ENCODE measurements around the gene TMEM259. TPM values are rescaled to one million over a fixed set of nuclear protein-coding genes. Genes with fewer than 3 reads are reported as not detected.
A peak's percentile ranks its signal among the peaks of the same experiment; 100 is the strongest.

The TMEM259 gene
- total RNA-seq, 2 experiments from 2014 or later = 388 to 390 TPM

GRCh38 chr19:994516-994915, 26.4 kb downstream of the TMEM259 start:
- Mint-ChIP-seq H3K9me3 (no peaks in the 10 kb centered on the region), H3K27ac (no peak overlapping the region), H3K4me1 (ENCODE audit: low read depth) (peaks cover 13% of the 10 kb centered on the region), H3K4me3 (no peak overlapping the region), H3K36me3 (ENCODE audit: low read depth) (peaks cover 23% of the 10 kb centered on the region), H3K27me3 (peaks cover 24% of the 10 kb centered on the region)
- no peaks in the 10 kb centered on the region for H3K9me3 ChIP-seq (ENCODE audit: control insufficient read depth in 1 of 2, insufficient read depth in 1 of 2, low read length in 2 of 2)
- H3K4me3 ChIP-seq (ENCODE audit: low read length) = no peak overlapping the region
- POLR2A ChIA-PET = no interaction called here
- CTCF ChIA-PET = no interaction called here
- no peak for ATAC-seq (ENCODE audit: poor library complexity)
- intact Hi-C loops (cut with DNase I, micrococcal nuclease) = no loop called here
- H3K27me3 ChIP-seq (ENCODE audit: control insufficient read depth in 1 of 2, insufficient read depth in 2 of 2, low read length in 2 of 2) = peaks cover 18 to 33% of the 10 kb centered on the region in 2 experiments
- no peak for TF ChIP-seq CTCF (IDR thresholded peaks at IDR 0.05)
- H3K4me1 ChIP-seq (ENCODE audit: insufficient read depth, low read length) = peaks cover 19% of the 10 kb centered on the region
- no peak for DNase-seq
- H3K36me3 ChIP-seq (ENCODE audit: insufficient read depth, low read length) = peaks cover 29% of the 10 kb centered on the region
- no peak overlapping the region for H3K27ac ChIP-seq (ENCODE audit: low read depth in 1 of 2, low read length in 2 of 2)

GRCh38 chr19:993831-994393, 27.0 kb downstream of the TMEM259 start:
- DNase-seq (peak in 1 of 14 experiments; percentile 52), ATAC-seq (ENCODE audit: poor library complexity) (no peak)
- POLR2A ChIA-PET = no interaction called here
- Mint-ChIP-seq H3K4me1 (ENCODE audit: low read depth) (peaks cover 9% of the 10 kb centered on the region), H3K27me3 (peaks cover 18% of the 10 kb centered on the region), H3K36me3 (ENCODE audit: low read depth) (peaks cover 23% of the 10 kb centered on the region), H3K9me3 (no peaks in the 10 kb centered on the region), H3K4me3 (no peak overlapping the region), H3K27ac (no peak overlapping the region)
- Histone ChIP-seq H3K4me3 (ENCODE audit: low read length) (no peak overlapping the region), H3K27ac (ENCODE audit: low read depth in 1 of 2, low read length in 2 of 2) (no peak overlapping the region), H3K4me1 (ENCODE audit: insufficient read depth, low read length) (peaks cover 23% of the 10 kb centered on the region), H3K9me3 (ENCODE audit: control insufficient read depth in 1 of 2, insufficient read depth in 1 of 2, low read length in 2 of 2) (no peaks in the 10 kb centered on the region), H3K27me3 (ENCODE audit: control insufficient read depth in 1 of 2, insufficient read depth in 2 of 2, low read length in 2 of 2) (peaks cover 12 to 26% of the 10 kb centered on the region in 2 experiments), H3K36me3 (ENCODE audit: insufficient read depth, low read length) (peaks cover 29% of the 10 kb centered on the region)
- CTCF ChIA-PET = no interaction called here
- intact Hi-C loops (cut with DNase I, micrococcal nuclease) = no loop called here
- no peak for TF ChIP-seq CTCF (IDR thresholded peaks at IDR 0.05)

GRCh38 chr19:993361-993830, 27.5 kb downstream of the TMEM259 start:
- DNase-seq (no peak), ATAC-seq (ENCODE audit: poor library complexity) (no peak)
- peaks cover 23% of the 10 kb centered on the region for H3K36me3 Mint-ChIP-seq (ENCODE audit: low read depth)
- TF ChIP-seq CTCF (IDR thresholded peaks at IDR 0.05) = no peak
- Histone ChIP-seq H3K27me3 (ENCODE audit: control insufficient read depth in 1 of 2, insufficient read depth in 2 of 2, low read length in 2 of 2) (peaks cover 7 to 23% of the 10 kb centered on the region in 2 experiments), H3K9me3 (ENCODE audit: control insufficient read depth in 1 of 2, insufficient read depth in 1 of 2, low read length in 2 of 2) (no peaks in the 10 kb centered on the region), H3K27ac (ENCODE audit: low read depth in 1 of 2, low read length in 2 of 2) (no peak overlapping the region), H3K4me1 (ENCODE audit: insufficient read depth, low read length) (peaks cover 23% of the 10 kb centered on the region), H3K36me3 (ENCODE audit: insufficient read depth, low read length) (peaks cover 32% of the 10 kb centered on the region), H3K4me3 (ENCODE audit: low read length) (no peak overlapping the region)
- POLR2A ChIA-PET = no interaction called here
- CTCF ChIA-PET = no interaction called here
- intact Hi-C loops (cut with DNase I, micrococcal nuclease) = no loop called here
- peaks cover 15% of the 10 kb centered on the region for H3K27me3 Mint-ChIP-seq
- H3K9me3 Mint-ChIP-seq = no peaks in the 10 kb centered on the region
- no peak overlapping the region for H3K4me3 Mint-ChIP-seq
- H3K27ac Mint-ChIP-seq = no peak overlapping the region
- peaks cover 8% of the 10 kb centered on the region for H3K4me1 Mint-ChIP-seq (ENCODE audit: low read depth)

Data from CD4-positive, alpha-beta T cell (primary cell).